ENCODE data around the gene RAB24.

RAB24 gene

GRCh38 chr5:177327539-177328522, 24.3 kb upstream of the RAB24 start:
- TF ChIP-seq POLR2A (IDR thresholded peaks at IDR 0.05; ENCODE audit: low read length) (no peak), GATA1 (IDR thresholded peaks at IDR 0.05; ENCODE audit: low read depth, low read length) (no peak)
- DNase-seq, result no peak

GRCh38 chr5:177325868-177326381, 22.4 kb upstream of the RAB24 start:
- no peak for TF ChIP-seq GATA1 (IDR thresholded peaks at IDR 0.05; ENCODE audit: low read depth, low read length)
- TF ChIP-seq POLR2A (IDR thresholded peaks at IDR 0.05; ENCODE audit: low read length), result no peak
- DNase-seq, result no peak

DNA sequence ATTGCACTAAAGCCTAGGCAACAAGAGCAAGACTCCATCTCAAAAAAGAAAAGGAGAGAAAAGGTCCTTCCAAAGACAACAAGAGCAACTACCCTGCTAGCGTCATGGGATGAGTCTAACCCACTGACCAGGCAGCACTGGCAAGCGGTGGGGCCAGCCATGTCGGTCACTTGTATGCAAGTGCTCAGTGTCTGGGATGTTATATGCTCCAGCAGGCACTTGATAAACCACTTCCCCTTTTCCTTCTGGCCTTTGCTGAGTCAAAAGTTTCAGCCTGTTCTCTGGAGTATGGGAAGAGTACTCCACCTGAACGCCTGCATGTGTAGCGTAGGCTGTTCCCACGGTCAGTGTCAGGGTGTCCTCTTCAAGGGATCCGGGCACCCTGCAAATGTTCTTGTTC, 17.4 kb upstream of the RAB24 start:
- no peak for DNase-seq
- TF ChIP-seq GATA1 (IDR thresholded peaks at IDR 0.05; ENCODE audit: low read depth, low read length) (no peak), POLR2A (IDR thresholded peaks at IDR 0.05; ENCODE audit: low read length) (no peak)

DNA sequence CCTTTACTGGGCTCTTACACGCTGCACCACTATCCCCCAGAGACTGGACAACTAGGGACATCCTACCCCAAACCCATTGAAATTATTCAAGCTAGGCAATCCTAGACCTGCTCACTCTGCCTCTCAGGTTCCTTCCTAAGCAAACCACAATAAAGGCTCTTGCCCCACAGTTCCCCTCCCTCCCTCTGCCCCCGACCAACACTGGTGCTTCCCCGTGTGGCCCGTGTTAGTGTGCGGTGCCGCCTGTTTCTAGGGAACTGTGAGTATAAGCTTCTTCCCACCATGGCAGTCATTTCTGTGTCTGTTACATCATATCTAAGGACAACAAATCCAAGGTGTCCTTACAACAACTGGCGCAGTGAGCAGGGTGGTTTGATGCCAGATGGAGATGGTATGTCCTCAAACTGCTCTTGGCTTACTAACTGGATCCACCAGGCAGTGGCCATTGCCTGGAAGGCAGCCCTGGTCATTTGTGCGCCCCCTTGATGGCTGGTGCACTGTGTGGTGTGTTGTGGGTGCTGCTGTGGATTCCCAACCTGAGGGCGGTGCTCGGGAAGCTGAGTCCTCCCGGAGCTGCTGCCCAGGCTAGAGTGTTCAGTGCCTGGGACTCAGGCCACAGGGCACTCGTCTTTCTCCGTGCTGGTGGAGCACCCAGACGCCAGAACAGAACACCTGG, 16.5 kb upstream of the RAB24 start:
- DNase-seq, result no peak
- TF ChIP-seq POLR2A (IDR thresholded peaks at IDR 0.05; ENCODE audit: low read length), result no peak
- TF ChIP-seq GATA1 (IDR thresholded peaks at IDR 0.05; ENCODE audit: low read depth, low read length), result no peak

DNA sequence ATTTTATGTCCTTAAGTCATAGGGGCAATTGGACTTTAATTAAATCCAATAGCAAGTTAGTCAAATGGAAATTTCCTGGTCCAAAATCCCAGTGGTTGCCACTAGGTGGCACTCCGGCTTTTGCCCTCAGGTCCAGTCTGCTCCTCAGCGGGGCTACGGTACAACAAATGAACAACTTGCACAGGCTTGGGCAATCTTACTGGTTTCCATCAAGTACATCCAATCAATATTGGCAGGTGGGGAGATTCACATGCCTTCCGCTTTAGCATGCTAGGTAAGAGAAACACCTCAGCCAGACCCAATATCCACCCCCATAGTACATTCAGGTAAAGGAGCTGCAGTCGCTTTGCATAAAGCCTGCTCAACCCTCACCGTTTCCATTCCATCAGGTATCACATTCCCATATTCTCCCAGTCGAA, 14.4 kb upstream of the RAB24 start:
- no peak for TF ChIP-seq POLR2A (IDR thresholded peaks at IDR 0.05; ENCODE audit: low read length)
- no peak for TF ChIP-seq GATA1 (IDR thresholded peaks at IDR 0.05; ENCODE audit: low read depth, low read length)
- DNase-seq, result peak; percentile 79 to 86

GRCh38 chr5:177316005-177316404, 12.5 kb upstream of the RAB24 start:
- DNase-seq, result no peak

GRCh38 chr5:177315411-177315810, 11.9 kb upstream of the RAB24 start:
- TF ChIP-seq GATA1 (IDR thresholded peaks at IDR 0.05; ENCODE audit: low read depth, low read length), result no peak
- no peak for TF ChIP-seq POLR2A (IDR thresholded peaks at IDR 0.05; ENCODE audit: low read length)
- no peak for DNase-seq

More at GRCh38 chr5:177316005-177316404, 12.5 kb upstream of the RAB24 start:
- TF ChIP-seq GATA1 (IDR thresholded peaks at IDR 0.05; ENCODE audit: low read depth, low read length) (no peak), POLR2A (IDR thresholded peaks at IDR 0.05; ENCODE audit: low read length) (no peak)

DNA sequence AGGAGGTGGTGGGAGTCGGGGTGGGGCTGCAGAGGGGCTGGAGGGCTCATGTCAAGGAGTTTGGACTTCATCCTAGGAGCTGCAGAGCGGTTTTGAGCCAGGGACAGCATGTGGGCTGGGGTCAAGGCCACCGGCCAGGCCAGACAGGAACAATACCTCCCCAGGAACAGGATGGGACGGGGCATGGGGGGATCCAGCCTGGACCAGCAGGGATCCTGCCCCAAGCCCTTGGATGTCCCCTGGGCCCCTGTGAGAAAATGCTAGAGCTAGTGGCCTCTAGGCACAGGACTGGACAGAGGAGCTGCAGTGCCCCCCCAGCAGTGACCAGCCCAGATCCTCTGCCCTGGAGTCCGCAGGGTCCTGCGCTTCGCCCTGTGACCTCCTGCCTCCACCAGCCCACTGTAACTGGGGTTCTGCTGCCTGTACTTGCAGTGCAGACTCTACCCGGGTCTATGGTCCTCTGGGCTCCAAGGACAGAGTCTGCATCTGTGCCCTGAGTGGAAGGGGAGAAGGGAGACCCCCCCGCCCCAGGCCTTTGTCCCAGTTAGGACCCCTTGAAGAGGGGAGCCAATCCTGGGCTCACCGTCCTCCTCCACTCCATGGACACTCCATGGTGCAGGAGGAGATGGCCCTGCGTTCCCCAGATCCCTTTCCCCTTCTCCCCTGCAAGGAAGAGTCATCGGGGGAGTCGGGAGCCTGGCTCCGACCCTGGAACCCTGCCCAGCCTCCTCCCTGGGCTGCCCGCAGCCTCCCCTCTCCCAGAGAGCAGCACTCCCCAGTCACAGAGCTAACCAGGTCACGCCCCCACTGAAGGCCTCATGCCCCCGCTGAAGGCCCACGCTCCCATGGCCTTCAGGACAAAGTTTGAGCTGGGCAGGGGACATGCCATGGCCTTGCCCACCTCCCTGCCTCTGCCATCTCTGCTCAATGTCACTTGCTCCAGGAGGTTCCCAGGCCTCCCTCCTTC, 11.1 kb upstream of the RAB24 start:
- DNase-seq, result no peak
- no peak for TF ChIP-seq POLR2A (IDR thresholded peaks at IDR 0.05; ENCODE audit: low read length)
- TF ChIP-seq GATA1 (IDR thresholded peaks at IDR 0.05; ENCODE audit: low read depth, low read length), result no peak

- TF ChIP-seq POLR2A (IDR thresholded peaks at IDR 0.05; ENCODE audit: low read length) (no peak), GATA1 (IDR thresholded peaks at IDR 0.05; ENCODE audit: low read depth, low read length) (no peak)
- no peak for DNase-seq
Measured at GRCh38 chr5:177313561-177314259, 10.2 kb upstream of the RAB24 start.

- no peak for TF ChIP-seq GATA1 (IDR thresholded peaks at IDR 0.05; ENCODE audit: low read depth, low read length)
- TF ChIP-seq POLR2A (IDR thresholded peaks at IDR 0.05; ENCODE audit: low read length), result peak; percentile 77
- peak; percentile 81 to 87 for DNase-seq
Measured at GRCh38 chr5:177312649-177313181, 9.2 kb upstream of the RAB24 start.

DNA sequence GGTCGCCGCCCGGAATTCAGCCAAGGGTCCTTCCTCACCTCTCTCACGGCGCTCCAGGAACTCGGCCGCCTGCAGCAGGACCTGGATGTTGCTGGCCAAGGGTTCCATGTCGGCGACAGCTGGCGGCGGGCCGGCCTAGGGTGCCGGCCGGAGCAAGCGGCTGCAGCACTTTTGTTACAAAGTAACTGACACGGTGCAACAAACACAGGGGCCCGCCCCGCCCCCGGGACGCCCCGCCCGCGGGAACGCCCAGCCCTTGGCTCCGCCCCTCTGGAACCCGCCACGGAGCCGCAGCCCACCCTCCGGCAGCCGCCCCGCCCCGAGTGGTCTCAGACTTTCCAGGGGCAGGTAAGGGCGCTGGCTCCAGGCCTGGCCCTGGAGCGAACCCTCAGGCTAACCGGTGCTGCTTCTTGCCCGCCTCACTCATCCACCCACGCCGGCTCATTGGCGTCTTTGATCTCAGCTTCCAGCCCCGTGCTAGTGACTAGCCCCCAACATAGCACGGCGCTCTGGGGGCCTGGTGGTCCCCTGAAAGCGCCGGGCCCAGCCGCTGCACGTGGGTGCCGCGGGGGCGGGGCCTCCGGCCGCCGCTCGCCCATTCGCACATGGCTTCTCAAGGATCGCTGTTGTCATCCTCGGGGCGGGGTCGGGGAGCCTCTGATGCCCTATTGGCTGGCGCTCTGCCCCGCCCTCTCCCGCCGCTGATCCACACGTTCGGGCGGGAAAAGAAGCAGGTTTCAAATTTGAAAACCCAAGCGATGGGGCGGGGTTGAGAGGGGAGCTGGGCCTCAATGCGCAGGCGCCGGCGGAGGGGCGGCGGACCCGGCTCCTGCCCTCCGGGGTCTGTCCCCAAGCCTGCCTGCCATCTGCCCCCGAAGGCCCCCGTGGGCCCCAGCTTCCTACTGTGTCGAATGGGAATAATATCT, 8.5 kb upstream of the RAB24 start, which contains the start of gene MXD3:
TSS of gene MXD3 (minus strand) at position 176 of the 926 bp plus-strand sequence. CDS start at position 108, 68 bp downstream.
- TF ChIP-seq POLR2A (IDR thresholded peaks at IDR 0.05; ENCODE audit: low read length) (peak; percentile 25), GATA1 (IDR thresholded peaks at IDR 0.05; ENCODE audit: low read depth, low read length) (no peak)

More for the DNA sequence above, 8.5 kb upstream of the RAB24 start, which contains the start of gene MXD3:
- peak; percentile 99 for DNase-seq

Data from erythroblast (primary cell).